ENCODE results near the gene ZNF367.

- TF ChIP-seq CTCF (IDR thresholded peaks at IDR 0.05; ENCODE audit: low read depth, low read length): no peak
- no peak for TF ChIP-seq POLR2A (IDR thresholded peaks at IDR 0.05; ENCODE audit: extremely low read depth, insufficient read length)
- TF ChIP-seq MAX (IDR thresholded peaks at IDR 0.05; ENCODE audit: low read depth, low read length): no peak
- no peak for TF ChIP-seq MYC (IDR thresholded peaks at IDR 0.05; ENCODE audit: low read depth, low read length)
Observed at GRCh38 chr9:96394832-96395496, 23.2 kb downstream of the ZNF367 start.
